Loucy (cell line): Measurements from ENCODE around the gene IL5RA.

Experiments used
- EZH2phosphoT487 ChIP-seq: fragments of 200-600 bp; IDR thresholded peaks from 2 replicates; pipeline ENCODE4 v1.6.1; 2018; ENCODE audit warnings: antibody characterized with exemption, mild to moderate bottlenecking, moderate library complexity, borderline replicate concordance
- TF ChIP-seq, protein P1 (sequence below): fragments of 200-600 bp; sonication (generic); conservative IDR thresholded peaks from 2 replicates; pipeline ENCODE4 v1.5.1; 2014; ENCODE audit warnings: mild to moderate bottlenecking, antibody characterized with exemption, low read length

DNA sequence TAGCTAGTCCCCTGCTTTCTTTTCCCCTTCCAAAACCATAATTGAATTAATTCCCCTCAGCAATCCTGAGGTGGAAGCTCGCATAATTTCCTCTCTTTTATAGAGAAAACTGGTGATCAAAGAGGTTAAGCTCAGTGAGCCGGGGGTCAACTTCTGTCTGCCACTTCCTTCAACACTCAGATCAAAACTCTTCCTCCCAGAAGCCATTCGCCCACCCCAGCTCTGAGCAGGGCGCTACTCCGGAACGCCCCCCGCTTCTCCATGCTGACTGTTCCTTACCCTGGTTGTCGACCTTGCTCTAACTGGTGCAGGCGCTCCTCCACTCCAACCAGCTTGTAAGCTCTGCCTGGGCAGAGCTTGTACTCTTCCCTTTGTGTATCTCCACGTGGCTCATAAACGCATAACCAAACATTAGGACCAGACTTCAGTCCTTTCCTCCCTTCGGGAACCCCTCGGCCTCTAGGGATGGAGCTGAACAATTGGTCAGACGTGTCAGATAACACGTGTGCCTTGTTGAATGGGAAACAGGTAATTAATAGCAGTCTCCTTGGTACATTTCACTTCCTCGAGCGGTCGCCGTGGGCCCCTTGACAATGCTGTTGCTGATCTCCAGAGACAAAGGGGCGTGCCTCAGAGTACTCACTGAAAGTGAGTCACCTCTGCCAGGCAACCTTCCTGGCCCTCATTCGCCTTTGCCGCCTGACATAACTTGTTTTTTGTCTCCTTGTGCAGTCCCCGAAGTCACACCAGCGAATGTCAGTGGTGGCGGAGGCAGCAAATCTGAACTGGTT, 71.8 kb downstream of the IL5RA start:
- TF ChIP-seq, protein P1, sequence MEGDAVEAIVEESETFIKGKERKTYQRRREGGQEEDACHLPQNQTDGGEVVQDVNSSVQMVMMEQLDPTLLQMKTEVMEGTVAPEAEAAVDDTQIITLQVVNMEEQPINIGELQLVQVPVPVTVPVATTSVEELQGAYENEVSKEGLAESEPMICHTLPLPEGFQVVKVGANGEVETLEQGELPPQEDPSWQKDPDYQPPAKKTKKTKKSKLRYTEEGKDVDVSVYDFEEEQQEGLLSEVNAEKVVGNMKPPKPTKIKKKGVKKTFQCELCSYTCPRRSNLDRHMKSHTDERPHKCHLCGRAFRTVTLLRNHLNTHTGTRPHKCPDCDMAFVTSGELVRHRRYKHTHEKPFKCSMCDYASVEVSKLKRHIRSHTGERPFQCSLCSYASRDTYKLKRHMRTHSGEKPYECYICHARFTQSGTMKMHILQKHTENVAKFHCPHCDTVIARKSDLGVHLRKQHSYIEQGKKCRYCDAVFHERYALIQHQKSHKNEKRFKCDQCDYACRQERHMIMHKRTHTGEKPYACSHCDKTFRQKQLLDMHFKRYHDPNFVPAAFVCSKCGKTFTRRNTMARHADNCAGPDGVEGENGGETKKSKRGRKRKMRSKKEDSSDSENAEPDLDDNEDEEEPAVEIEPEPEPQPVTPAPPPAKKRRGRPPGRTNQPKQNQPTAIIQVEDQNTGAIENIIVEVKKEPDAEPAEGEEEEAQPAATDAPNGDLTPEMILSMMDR, result no peak
- TF ChIP-seq EZH2phosphoT487, result no peak
